Activated CD4-positive, alpha-beta T cell treated with anti-CD3 and anti-CD28 coated beads, Interleukin-2, amount 50 U/mL, for 4 hours (primary cell): ENCODE results near the gene DIP2A.
"Not testable (repeated sequence)": the region's sequence is repeated elsewhere in the genome, so short reads cannot be mapped to it uniquely, and the experiment has no call there.

Experiments used
- DNase-seq, 2 experiments: peaks; one replicate each; pipeline ENCODE4 v3.0.0-alpha.2; 2020

Gene DIP2A

GRCh38 chr21:46483300-46484295, 24.9 kb downstream of the DIP2A start:
- no peak for DNase-seq

DNA sequence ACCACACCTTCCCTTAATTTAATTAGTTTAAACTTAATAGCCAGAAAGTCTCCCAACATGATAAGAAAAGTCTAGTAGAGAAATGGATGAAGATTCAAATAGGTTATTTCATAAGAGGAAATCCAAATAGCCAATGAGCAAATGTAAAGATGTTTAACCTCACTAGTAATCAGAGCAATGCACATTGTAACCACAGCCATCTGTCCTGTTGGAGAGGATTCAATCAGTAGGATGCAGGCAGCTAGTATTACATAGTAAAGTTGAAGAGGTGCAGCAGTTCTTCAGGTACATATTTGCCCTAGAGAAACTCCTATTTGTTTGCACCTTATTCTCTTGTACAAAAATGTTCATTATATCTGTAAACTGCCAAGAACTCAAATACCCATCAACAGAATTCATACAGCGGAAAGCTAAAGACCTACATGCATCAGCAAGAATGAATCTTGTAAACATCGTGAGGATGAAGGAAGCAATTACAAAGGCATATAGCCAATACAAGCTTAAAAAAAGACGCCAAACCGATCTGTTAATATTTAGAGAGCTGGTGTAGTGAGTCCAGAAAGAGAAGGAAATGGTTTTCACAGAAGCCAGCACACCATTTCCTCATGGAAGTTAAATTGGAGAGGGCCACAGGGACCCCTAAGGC, 27.9 kb downstream of the DIP2A start:
- no peak for DNase-seq

DNA sequence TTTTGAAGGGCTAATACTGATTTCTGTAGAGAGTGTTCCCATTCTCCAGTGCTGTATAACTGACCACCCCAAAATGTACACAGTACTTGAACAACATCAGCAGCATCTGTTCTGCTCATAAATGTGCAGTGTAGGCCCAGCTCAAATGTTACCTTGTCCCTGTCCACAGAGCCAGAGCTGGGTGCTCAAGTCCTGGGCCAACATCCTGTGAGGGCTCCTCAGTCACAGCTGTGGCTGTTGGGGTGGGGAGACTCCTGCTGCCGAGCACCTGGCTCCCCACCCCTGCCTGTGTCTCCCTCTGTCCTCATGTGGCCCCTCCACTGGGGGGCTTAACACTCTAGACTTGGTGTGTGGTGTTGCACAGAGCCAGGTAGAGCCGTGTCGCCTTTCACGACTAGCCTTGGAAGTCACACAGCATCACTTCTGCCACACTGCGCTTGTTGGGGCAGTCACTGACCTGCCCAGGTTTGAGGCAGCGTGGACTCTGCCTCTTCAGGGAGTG, 30.5 kb downstream of the DIP2A start:
- DNase-seq = no peak

DNA sequence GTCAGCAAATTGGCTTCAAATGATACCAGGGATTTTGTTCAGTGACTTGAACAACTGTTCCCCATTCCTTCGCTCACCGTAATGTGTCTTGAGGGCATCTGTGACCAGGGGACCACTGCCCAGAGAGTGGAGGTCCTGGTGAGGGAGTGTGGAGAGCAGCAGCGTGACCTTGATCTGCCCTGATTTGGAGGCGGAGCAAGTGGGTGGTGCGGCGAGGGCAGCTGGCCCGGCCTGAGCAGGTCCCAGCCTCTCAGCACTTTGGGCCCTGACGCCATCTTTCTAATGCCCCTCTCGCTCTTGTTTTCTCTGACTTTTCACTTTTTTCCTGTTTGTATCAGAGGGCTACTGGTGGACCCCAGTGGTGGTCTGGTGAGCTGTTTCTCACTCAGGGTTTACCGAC, 31.1 kb downstream of the DIP2A start:
- no peak for DNase-seq

GRCh38 chr21:46491553-46491952, 32.9 kb downstream of the DIP2A start:
- DNase-seq = no peak

DNA sequence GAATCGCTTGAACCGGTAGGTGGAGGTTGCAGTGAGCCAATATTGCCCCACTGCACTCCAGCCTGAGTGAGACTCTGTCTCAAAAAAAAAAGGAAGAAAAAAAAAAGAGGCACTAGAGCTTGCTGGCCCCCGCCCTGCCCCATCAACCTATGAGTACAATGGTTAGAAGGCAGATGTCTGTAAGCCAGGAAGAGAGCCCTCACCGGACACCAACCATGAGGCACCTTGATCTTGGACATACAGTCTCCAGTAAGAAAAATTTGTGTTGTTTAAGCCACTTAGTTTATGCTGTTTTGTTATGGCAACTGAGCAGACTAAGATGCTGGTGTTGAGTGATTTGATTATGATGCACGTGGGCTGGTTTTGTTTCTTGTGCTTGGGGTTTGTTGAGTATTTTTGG, 34.2 kb downstream of the DIP2A start:
- DNase-seq = no peak

GRCh38 chr21:46493828-46494227, 35.1 kb downstream of the DIP2A start:
- no peak for DNase-seq

DNA sequence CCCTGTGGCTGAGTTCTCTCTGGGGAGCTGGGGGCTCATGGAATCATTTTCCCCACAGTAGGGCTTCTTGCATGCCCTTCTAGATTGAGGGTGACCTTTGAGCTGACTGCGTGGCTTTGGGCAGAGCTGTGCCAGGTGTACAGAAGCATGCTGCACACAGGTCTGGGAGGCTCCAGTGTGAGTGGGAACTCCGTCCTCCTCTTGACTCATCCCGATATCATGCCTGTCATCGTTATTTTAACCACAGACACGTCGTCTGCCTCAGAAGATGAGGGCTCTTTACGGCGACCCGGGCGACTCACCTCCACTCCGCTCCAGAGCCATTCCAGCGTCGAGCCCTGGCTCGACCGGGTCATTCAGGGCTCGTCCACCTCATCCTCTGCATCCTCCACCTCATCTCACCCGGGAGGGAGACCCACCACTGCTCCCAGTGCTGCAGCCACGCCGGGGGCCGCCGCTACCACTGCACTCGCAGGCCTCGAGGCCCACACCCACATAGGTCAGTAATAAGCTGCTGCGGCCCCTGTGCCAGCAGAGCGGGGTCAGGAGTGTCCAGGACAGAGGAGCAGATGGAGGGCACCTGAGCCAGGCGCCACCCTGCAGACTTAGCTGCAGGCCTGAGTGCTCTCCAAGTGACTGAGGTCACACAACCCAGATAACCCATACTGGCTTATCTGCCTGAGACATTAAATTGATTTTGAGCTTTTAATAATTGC, 39.8 kb downstream of the DIP2A start:
- DNase-seq = no peak

- DNase-seq = no peak
Observed at GRCh38 chr21:46500224-46500861, 41.7 kb downstream of the DIP2A start.

DNA sequence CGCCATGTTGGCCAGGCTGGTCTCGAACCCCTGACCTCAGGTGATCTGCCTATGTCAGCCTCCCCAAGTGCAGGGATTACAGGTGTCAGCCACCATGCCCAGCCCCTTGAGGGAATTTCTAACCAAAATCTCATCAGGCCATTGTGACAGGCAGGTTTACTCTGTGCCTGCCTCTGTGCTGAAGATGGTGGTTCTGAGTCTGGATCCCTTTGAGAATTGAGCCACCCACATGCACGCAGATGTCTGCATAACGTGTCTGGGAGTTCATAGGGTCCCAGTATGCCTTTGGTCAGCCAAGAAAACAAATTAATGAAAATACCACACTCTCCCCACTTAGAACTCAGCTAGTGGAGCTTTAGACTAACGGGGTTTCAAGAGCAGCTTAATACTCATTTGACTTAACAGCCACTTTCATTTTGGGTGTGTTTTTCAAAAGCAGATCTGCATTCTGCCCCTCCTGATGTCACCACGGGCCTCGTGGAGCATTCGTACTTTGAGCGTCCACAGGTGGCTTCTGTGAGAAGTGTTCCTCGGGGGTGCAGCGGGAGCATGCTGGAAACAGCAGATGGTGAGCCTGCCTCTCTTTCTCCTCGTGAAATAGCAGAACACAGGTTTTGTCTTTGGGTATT, 45.3 kb downstream of the DIP2A start:
- DNase-seq = no peak

- no peak for DNase-seq
Observed at GRCh38 chr21:46504666-46505065, 46.0 kb downstream of the DIP2A start.

DNA sequence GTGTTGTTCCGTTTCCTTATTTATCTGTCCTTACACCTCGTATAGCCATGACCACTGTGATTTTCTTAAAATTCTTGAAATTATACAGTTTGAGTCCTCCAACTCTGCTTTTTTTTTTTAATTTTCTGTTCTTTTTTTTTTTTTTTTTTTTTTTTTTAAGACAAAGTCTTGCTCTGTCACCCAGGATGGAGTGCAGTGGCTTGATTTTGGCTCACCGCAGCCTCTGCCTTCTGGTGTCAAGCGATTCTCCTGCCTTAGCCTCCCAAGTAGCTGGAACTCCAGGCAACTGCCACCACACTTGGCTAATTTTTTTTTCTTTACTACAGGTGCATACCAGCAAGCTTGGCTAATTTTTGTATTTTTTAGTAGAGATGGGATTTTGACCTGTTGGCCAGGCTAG, 48.9 kb downstream of the DIP2A start:
- no peak for DNase-seq

GRCh38 chr21:46509741-46510502, 51.2 kb downstream of the DIP2A start:
- DNase-seq = no peak

DNA sequence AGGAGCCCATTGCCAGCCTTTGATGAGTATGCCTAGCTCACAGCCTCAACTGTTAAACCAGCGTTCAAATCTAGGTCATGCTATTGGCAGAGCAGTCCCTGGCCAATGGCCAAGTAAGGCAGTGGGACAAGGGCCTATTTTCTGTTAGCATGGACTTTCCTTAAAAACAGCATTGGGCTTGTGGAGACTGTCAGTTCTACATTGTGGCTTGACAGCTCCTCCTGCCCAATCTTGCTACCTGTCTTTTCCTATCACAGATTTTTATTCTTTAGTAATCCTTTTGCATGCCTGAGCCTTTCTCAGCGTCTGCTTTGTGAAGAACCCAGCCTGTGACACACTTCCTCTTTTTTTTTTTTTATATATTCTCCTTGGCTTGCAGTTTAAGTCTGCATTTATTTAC, 56.4 kb downstream of the DIP2A start:
- DNase-seq = no peak

DNA sequence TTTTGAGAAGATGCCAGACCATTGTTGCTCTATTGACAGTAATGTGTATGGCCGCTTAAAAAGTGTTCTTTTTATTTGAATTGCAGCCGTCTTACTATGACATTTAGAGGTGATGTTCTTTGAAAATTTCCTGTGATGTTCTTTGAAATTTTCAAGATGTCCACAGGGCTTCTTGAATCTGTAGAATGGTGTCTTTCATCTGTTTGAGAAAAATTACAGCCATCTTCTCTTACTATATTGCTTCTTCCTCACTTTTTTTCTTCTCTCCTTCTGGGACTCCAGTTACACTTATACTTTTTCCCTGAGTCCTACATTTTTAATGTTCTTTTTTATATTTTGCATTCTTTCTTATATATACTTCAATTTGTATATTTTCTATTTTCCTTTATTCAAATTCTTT, 57.4 kb downstream of the DIP2A start:
- DNase-seq = no peak

- no peak for DNase-seq
Observed at GRCh38 chr21:46517361-46517760, 58.7 kb downstream of the DIP2A start.

- DNase-seq = no peak
Observed at GRCh38 chr21:46518983-46519583, 60.4 kb downstream of the DIP2A start.

DNA sequence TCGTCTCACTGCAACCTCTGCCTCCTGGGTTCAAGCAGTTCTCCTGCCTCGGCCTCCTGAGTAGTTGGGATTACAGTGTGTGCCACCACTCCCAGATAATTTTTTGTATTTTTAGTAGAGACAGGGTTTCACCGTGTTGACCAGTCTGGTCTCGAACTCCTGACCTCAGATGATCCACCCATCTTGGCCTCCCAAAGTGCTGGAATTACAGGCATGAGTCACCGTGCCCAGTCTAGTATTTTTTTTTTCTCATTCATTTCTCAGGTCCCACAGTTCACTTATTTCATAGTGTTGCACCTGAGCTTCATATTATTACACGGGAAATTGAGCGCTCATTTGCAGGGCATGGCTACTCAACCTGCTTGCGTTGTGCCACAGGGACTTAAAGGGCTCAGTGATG, 68.7 kb downstream of the DIP2A start:
- DNase-seq = not testable (repeated sequence)

DNA sequence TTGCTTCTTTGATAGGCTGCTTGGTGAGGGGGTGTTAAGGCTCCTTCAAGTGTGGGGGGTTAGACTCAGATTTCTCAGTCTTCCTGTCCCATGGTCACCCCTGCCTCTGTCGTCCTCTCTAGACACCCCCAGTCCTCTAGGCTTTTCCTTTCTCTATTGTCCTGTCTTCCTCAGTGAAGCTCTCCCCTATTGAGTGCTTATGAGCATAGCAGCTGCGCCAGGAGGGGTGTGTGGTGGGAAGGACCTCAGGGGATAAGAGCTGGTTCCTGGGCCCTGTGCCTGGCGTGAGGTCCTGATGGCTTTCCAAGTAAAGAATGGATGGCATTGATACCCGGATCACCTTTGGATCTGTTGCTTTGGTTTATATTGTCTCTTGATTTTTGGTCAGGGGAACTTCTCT, 69.1 kb downstream of the DIP2A start:
- DNase-seq = no peak

- no peak for DNase-seq
Observed at GRCh38 chr21:46532080-46532479, 73.4 kb downstream of the DIP2A start.

DNA sequence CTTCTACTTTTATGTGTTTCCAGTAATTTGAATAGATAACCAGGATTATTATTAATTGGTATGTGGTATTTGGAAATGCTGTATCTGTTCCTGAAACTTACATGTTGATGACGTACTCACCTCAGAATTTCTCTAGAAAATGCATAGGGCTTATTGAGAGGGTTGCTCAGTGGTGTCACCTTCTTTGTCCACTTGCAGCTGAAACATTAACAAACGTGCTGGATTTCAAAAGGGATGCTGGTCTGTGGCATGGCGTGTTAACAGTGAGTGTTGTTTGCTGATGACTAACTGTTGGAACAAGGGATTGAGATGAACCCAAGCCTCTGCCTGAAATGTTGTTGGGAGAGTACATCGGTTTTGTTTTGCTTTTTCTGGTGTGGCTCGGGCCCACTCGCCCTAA, 78.3 kb downstream of the DIP2A start:
- DNase-seq = no peak
